HepG2 (cell line): Measurements from ENCODE around the gene TAF12. TPM values are rescaled to one million over a fixed set of nuclear protein-coding genes. Genes with fewer than 3 reads are reported as not detected.

Experiments used
- ATF4 ChIP-seq, 2 experiments: fragments of 450-650 bp in 1 of 2; sonication (generic) in 1 of 2; formaldehyde crosslinking; IDR thresholded peaks; 2 replicates each; pipeline versions ENCODE4 v1.5.0 to v1.8.0; 2020 to 2022; ENCODE audit warnings: mild to moderate bottlenecking in 1 of 2, missing genetic modification reagents in 1 of 2
- GATA4 ChIP-seq: sonication (generic); IDR thresholded peaks from 2 replicates; pipeline ENCODE4 v1.6.1; 2016; ENCODE audit warnings: antibody characterized with exemption, low read depth, borderline replicate concordance
- KMT2A ChIP-seq: sonication (generic); formaldehyde crosslinking; IDR thresholded peaks from 2 replicates; pipeline ENCODE4 v1.4.0; 2020; ENCODE audit warnings: missing genetic modification reagents
- MTA3 ChIP-seq: sonication (generic); formaldehyde crosslinking; IDR thresholded peaks from 2 replicates; pipeline ENCODE4 v1.4.0; 2020; ENCODE audit warnings: missing genetic modification reagents
- NR2C2 ChIP-seq: sonication (generic); formaldehyde crosslinking; IDR thresholded peaks from 2 replicates; pipeline ENCODE4 v1.4.0; 2020; ENCODE audit warnings: missing genetic modification reagents, mild to moderate bottlenecking, moderate library complexity, borderline replicate concordance
- NRL ChIP-seq: sonication (generic); formaldehyde crosslinking; IDR thresholded peaks from 2 replicates; pipeline ENCODE4 v1.5.0; 2020; ENCODE audit warnings: missing genetic modification reagents, mild to moderate bottlenecking, moderate library complexity, borderline replicate concordance
- SKIL ChIP-seq: sonication (generic); formaldehyde crosslinking; IDR thresholded peaks from 2 replicates; pipeline ENCODE4 v1.8.0; 2022; ENCODE audit warnings: missing genetic modification reagents, mild to moderate bottlenecking, moderate library complexity, borderline replicate concordance
- YY1 ChIP-seq: IDR thresholded peaks from 2 replicates; pipeline ENCODE4 v1.6.1; 2011; ENCODE audit warnings: low read length, low read depth, moderate library complexity, mild to moderate bottlenecking; ENCODE audit not compliant: insufficient read depth, insufficient replicate concordance
- ZBTB25 ChIP-seq: IDR thresholded peaks from 2 replicates; pipeline ENCODE4 v1.6.1; 2018; ENCODE audit warnings: missing genetic modification reagents
- ZBTB34 ChIP-seq: sonication (generic); formaldehyde crosslinking; IDR thresholded peaks from 2 replicates; pipeline ENCODE4 v1.8.0; 2022; ENCODE audit warnings: mild to moderate bottlenecking, missing genetic modification reagents
- ZNF225 ChIP-seq: sonication (generic); formaldehyde crosslinking; IDR thresholded peaks from 2 replicates; pipeline ENCODE4 v1.4.0; 2020; ENCODE audit warnings: mild to moderate bottlenecking, missing genetic modification reagents
- ZNF253 ChIP-seq: sonication (generic); formaldehyde crosslinking; IDR thresholded peaks from 2 replicates; pipeline ENCODE4 v1.8.0; 2022; ENCODE audit warnings: mild to moderate bottlenecking, missing genetic modification reagents, borderline replicate concordance
- ZNF552 ChIP-seq: sonication (generic); formaldehyde crosslinking; IDR thresholded peaks from 2 replicates; pipeline ENCODE4 v1.9.0; 2022; ENCODE audit warnings: missing genetic modification reagents, mild to moderate bottlenecking, borderline replicate concordance
- ZNF598 ChIP-seq: sonication (generic); formaldehyde crosslinking; IDR thresholded peaks from 2 replicates; pipeline ENCODE4 v1.5.1; 2020; ENCODE audit warnings: mild to moderate bottlenecking, missing genetic modification reagents, borderline replicate concordance
- polyA plus RNA-seq, 8 experiments: library from polyadenylated mRNA; depleted of rRNA in 3 of 8; stranded (reverse) in 7 of 8; unstranded in 1 of 8; fragments of >200 nt; fragmentation: Illumina TruSeq in 4 of 8; extraction: Trizol in 4 of 8; gene quantifications; 2 replicates each; pipeline versions ENCODE4 v1.2.1 to v1.2.3, GENCODE V29; 2011 to 2016; ENCODE audit warnings: low read depth in 4 of 8, missing spikeins in 1 of 8, mixed read lengths in 1 of 8; ENCODE audit not compliant: insufficient read depth in 1 of 8
- total RNA-seq, 5 experiments: library from RNA; depleted of rRNA; stranded (reverse); fragments of >200 nt; fragmentation: Illumina TruSeq; extraction: Trizol; gene quantifications; 2 replicates each; pipeline ENCODE4 v1.2.3, GENCODE V29; 2016; ENCODE audit warnings: low read depth in 1 of 5
- TF ChIP-seq, protein P1 (sequence below): sonication (generic); formaldehyde crosslinking; IDR thresholded peaks from 2 replicates; pipeline ENCODE4 v1.5.1; 2020; ENCODE audit warnings: mild to moderate bottlenecking, missing genetic modification reagents, borderline replicate concordance
- TF ChIP-seq, protein P2 (sequence below): sonication (generic); formaldehyde crosslinking; IDR thresholded peaks from 2 replicates; pipeline ENCODE4 v1.4.0; 2020; ENCODE audit warnings: mild to moderate bottlenecking, missing genetic modification reagents

Gene TAF12
- total and polyA plus RNA-seq, 2 of the 13 experiments (the other 11 are each of a cell fraction or from before 2014, with no cell fraction given): 16.3 to 17.1 TPM

GRCh38 chr1:28648474-28649198 is 5.8 kb upstream of the TAF12 start, which contains the start of gene RNU11 (continued):
- no peak for TF ChIP-seq ZNF598 (CRISPR knock-in tag)
- TF ChIP-seq ZBTB25: peak; percentile 95
- peak; percentile 76 for TF ChIP-seq YY1
- TF ChIP-seq ZNF552 (CRISPR knock-in tag): peak; percentile 93
- TF ChIP-seq NR2C2 (CRISPR knock-in tag): peak; percentile 66; the same call in 1 of the 2 replicates
- TF ChIP-seq KMT2A: peak; percentile 88
- TF ChIP-seq GATA4: peak; percentile 100
- TF ChIP-seq SKIL (CRISPR knock-in tag): no peak
- TF ChIP-seq ATF4 (CRISPR knock-in tag; IDR thresholded peaks at IDR 0.05): peak; percentile 75
- TF ChIP-seq, protein P1, sequence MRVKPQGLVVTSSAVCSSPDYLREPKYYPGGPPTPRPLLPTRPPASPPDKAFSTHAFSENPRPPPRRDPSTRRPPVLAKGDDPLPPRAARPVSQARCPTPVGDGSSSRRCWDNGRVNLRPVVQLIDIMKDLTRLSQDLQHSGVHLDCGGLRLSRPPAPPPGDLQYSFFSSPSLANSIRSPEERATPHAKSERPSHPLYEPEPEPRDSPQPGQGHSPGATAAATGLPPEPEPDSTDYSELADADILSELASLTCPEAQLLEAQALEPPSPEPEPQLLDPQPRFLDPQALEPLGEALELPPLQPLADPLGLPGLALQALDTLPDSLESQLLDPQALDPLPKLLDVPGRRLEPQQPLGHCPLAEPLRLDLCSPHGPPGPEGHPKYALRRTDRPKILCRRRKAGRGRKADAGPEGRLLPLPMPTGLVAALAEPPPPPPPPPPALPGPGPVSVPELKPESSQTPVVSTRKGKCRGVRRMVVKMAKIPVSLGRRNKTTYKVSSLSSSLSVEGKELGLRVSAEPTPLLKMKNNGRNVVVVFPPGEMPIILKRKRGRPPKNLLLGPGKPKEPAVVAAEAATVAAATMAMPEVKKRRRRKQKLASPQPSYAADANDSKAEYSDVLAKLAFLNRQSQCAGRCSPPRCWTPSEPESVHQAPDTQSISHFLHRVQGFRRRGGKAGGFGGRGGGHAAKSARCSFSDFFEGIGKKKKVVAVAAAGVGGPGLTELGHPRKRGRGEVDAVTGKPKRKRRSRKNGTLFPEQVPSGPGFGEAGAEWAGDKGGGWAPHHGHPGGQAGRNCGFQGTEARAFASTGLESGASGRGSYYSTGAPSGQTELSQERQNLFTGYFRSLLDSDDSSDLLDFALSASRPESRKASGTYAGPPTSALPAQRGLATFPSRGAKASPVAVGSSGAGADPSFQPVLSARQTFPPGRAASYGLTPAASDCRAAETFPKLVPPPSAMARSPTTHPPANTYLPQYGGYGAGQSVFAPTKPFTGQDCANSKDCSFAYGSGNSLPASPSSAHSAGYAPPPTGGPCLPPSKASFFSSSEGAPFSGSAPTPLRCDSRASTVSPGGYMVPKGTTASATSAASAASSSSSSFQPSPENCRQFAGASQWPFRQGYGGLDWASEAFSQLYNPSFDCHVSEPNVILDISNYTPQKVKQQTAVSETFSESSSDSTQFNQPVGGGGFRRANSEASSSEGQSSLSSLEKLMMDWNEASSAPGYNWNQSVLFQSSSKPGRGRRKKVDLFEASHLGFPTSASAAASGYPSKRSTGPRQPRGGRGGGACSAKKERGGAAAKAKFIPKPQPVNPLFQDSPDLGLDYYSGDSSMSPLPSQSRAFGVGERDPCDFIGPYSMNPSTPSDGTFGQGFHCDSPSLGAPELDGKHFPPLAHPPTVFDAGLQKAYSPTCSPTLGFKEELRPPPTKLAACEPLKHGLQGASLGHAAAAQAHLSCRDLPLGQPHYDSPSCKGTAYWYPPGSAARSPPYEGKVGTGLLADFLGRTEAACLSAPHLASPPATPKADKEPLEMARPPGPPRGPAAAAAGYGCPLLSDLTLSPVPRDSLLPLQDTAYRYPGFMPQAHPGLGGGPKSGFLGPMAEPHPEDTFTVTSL: no peak
- no peak for TF ChIP-seq NRL (CRISPR knock-in tag)
- TF ChIP-seq, protein P2, sequence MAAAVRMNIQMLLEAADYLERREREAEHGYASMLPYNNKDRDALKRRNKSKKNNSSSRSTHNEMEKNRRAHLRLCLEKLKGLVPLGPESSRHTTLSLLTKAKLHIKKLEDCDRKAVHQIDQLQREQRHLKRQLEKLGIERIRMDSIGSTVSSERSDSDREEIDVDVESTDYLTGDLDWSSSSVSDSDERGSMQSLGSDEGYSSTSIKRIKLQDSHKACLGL (CRISPR knock-in tag): no peak
- TF ChIP-seq ZBTB34 (CRISPR knock-in tag): peak; percentile 65; the same call in 1 of the 2 replicates
- TF ChIP-seq MTA3: 0 out of 2 replicates have a peak, but pooled peaks have one; percentile 76
- TF ChIP-seq ZNF225 (CRISPR knock-in tag): no peak
- no peak for TF ChIP-seq ZNF253 (CRISPR knock-in tag)
